ENCODE data around the gene ALDH8A1. TPM values are rescaled to one million over a fixed set of nuclear protein-coding genes. Genes with fewer than 3 reads are reported as not detected.

The ALDH8A1 gene
- total RNA-seq, 2 experiments from 2014 or later = not detected

GRCh38 chr6:134964451-134965203, 14.7 kb upstream of the ALDH8A1 start:
- TF ChIP-seq EZH2phosphoT487 (IDR thresholded peaks at IDR 0.05; ENCODE audit: borderline replicate concordance, low read depth, low read length) (no peak), CTCF (conservative IDR thresholded peaks at IDR 0.05; ENCODE audit: low read length) (no peak)
- ChIA-PET POLR2A (interaction anchor here (0.6 to 1.7 kb wide), 7 partner anchors 9 to 605 kb away, joined by 3 to 9 read pairs (median 5); no protein-coding TSS in a partner anchor), CTCF (ENCODE audit: unreplicated experiment) (no interaction called here)
- TSS peak; percentile 51 for BruUV-seq (replicated peaks)
- Histone ChIP-seq H3K9me3 (ENCODE audit: low read length) (no peaks in the 10 kb centered on the region), H3K4me3 (ENCODE audit: low read depth, low read length, poor library complexity, severe bottlenecking) (no peak overlapping the region), H3K36me3 (ENCODE audit: insufficient read depth, low read length) (peaks cover 59% of the 10 kb centered on the region), H3K9me2 (ENCODE audit: insufficient read depth, low read length) (no peaks in the 10 kb centered on the region), H3K27ac (ENCODE audit: low read depth, low read length, poor library complexity, severe bottlenecking) (no peak overlapping the region), H3K79me2 (ENCODE audit: insufficient read depth, low read depth, low read length) (no peaks in the 10 kb centered on the region), H3K4me2 (ENCODE audit: low read length) (no peak overlapping the region), H2AFZ (ENCODE audit: low read length) (no peak overlapping the region), H3K4me1 (ENCODE audit: insufficient read depth, low read length, poor library complexity, severe bottlenecking) (no peaks in the 10 kb centered on the region), H4K20me1 (ENCODE audit: insufficient read depth, low read length) (no peaks in the 10 kb centered on the region)
- intact Hi-C loops (cut with micrococcal nuclease; ENCODE audit: unreplicated experiment) = no loop called here
- no peak for DNase-seq (ENCODE audit: low spot score)

- no peaks in the 10 kb centered on the region for H4K20me1 ChIP-seq (ENCODE audit: insufficient read depth, low read length)
- no TSS peak for BruUV-seq (replicated peaks)
- intact Hi-C loops (cut with micrococcal nuclease; ENCODE audit: unreplicated experiment) = no loop called here
- H3K79me2 ChIP-seq (ENCODE audit: insufficient read depth, low read depth, low read length) = no peaks in the 10 kb centered on the region
- H3K27ac ChIP-seq (ENCODE audit: low read depth, low read length, poor library complexity, severe bottlenecking) = no peak overlapping the region
- H3K4me1 ChIP-seq (ENCODE audit: insufficient read depth, low read length, poor library complexity, severe bottlenecking) = no peaks in the 10 kb centered on the region
- H3K9me2 ChIP-seq (ENCODE audit: insufficient read depth, low read length) = no peaks in the 10 kb centered on the region
- no peak overlapping the region for H3K4me3 ChIP-seq (ENCODE audit: low read depth, low read length, poor library complexity, severe bottlenecking)
- ChIA-PET POLR2A (no interaction called here), CTCF (ENCODE audit: unreplicated experiment) (no interaction called here)
- no peak overlapping the region for H2AFZ ChIP-seq (ENCODE audit: low read length)
- H3K9me3 ChIP-seq (ENCODE audit: low read length) = no peaks in the 10 kb centered on the region
- no peak overlapping the region for H3K4me2 ChIP-seq (ENCODE audit: low read length)
- peaks cover 68% of the 10 kb centered on the region for H3K36me3 ChIP-seq (ENCODE audit: insufficient read depth, low read length)
- TF ChIP-seq CTCF (conservative IDR thresholded peaks at IDR 0.05; ENCODE audit: low read length) (no peak), EZH2phosphoT487 (IDR thresholded peaks at IDR 0.05; ENCODE audit: borderline replicate concordance, low read depth, low read length) (no peak)
- DNase-seq (ENCODE audit: low spot score) = no peak
Observed at GRCh38 chr6:134962421-134962820, 12.5 kb upstream of the ALDH8A1 start.

GRCh38 chr6:134961366-134961765, 11.5 kb upstream of the ALDH8A1 start:
- intact Hi-C loops (cut with micrococcal nuclease; ENCODE audit: unreplicated experiment) = no loop called here
- POLR2A ChIA-PET = interaction anchor here (0.7 to 1.6 kb wide), 2 partner anchors 16 to 18 kb away, joined by 3 to 4 read pairs; no protein-coding TSS in a partner anchor
- CTCF ChIA-PET (ENCODE audit: unreplicated experiment) = no interaction called here
- peaks cover 67% of the 10 kb centered on the region for H3K36me3 ChIP-seq (ENCODE audit: insufficient read depth, low read length)
- H3K27ac ChIP-seq (ENCODE audit: low read depth, low read length, poor library complexity, severe bottlenecking) = no peak overlapping the region
- H3K9me2 ChIP-seq (ENCODE audit: insufficient read depth, low read length) = no peaks in the 10 kb centered on the region
- no peak for DNase-seq (ENCODE audit: low spot score)
- H3K4me1 ChIP-seq (ENCODE audit: insufficient read depth, low read length, poor library complexity, severe bottlenecking) = no peaks in the 10 kb centered on the region
- H3K4me3 ChIP-seq (ENCODE audit: low read depth, low read length, poor library complexity, severe bottlenecking) = no peak overlapping the region
- H3K9me3 ChIP-seq (ENCODE audit: low read length) = no peaks in the 10 kb centered on the region
- H2AFZ ChIP-seq (ENCODE audit: low read length) = no peak overlapping the region
- H4K20me1 ChIP-seq (ENCODE audit: insufficient read depth, low read length) = no peaks in the 10 kb centered on the region
- no TSS peak for BruUV-seq (replicated peaks)
- no peak overlapping the region for H3K4me2 ChIP-seq (ENCODE audit: low read length)
- no peak for TF ChIP-seq CTCF (conservative IDR thresholded peaks at IDR 0.05; ENCODE audit: low read length)
- TF ChIP-seq EZH2phosphoT487 (IDR thresholded peaks at IDR 0.05; ENCODE audit: borderline replicate concordance, low read depth, low read length) = no peak
- no peaks in the 10 kb centered on the region for H3K79me2 ChIP-seq (ENCODE audit: insufficient read depth, low read depth, low read length)

Measured in OCI-LY7 (cell line).